ENCODE data around the gene LAG3.
A peak's percentile ranks its signal among the peaks of the same experiment; 100 is the strongest.

LAG3 gene

GRCh38 chr12:6772726-6773589 lies 638 bp downstream of the LAG3 start:
- no peak for DNase-seq

GRCh38 chr12:6773590-6774351 lies 1.5 kb downstream of the LAG3 start:
- DNase-seq: peak; percentile 53

GRCh38 chr12:6774499-6775062 lies 2.3 kb downstream of the LAG3 start:
- no peak for DNase-seq

- no peak for DNase-seq
Measured at GRCh38 chr12:6775185-6776174, 3.2 kb downstream of the LAG3 start.

GRCh38 chr12:6777386-6777785 lies 5.1 kb downstream of the LAG3 start:
- DNase-seq: no peak

GRCh38 chr12:6778217-6778573 lies 5.9 kb downstream of the LAG3 start:
- DNase-seq: no peak

- DNase-seq: peak; percentile 89
Measured at GRCh38 chr12:6778574-6779550, 6.5 kb downstream of the LAG3 start.

GRCh38 chr12:6779708-6780432 lies 7.5 kb downstream of the LAG3 start:
- DNase-seq: no peak

GRCh38 chr12:6780573-6780972 lies 8.3 kb downstream of the LAG3 start:
- no peak for DNase-seq

- no peak for DNase-seq
Measured at GRCh38 chr12:6782119-6782518, 9.8 kb downstream of the LAG3 start.

- no peak for DNase-seq
Measured at GRCh38 chr12:6782850-6783566, 10.7 kb downstream of the LAG3 start.

GRCh38 chr12:6783828-6784227 lies 11.5 kb downstream of the LAG3 start:
- no peak for DNase-seq

GRCh38 chr12:6784296-6784695 lies 12.0 kb downstream of the LAG3 start:
- no peak for DNase-seq

GRCh38 chr12:6784761-6785160 lies 12.4 kb downstream of the LAG3 start:
- DNase-seq: no peak

- DNase-seq: no peak
Measured at GRCh38 chr12:6786416-6787094, 14.2 kb downstream of the LAG3 start.

- DNase-seq: no peak
Measured at GRCh38 chr12:6787309-6787708, 15.0 kb downstream of the LAG3 start.

- peak; percentile 77 for DNase-seq
Measured at GRCh38 chr12:6788972-6789924, 16.9 kb downstream of the LAG3 start, which contains the start of gene CD4. Gene CD4 (plus strand): TSS chr12:6789528. CDS start chr12:6800139, 10,611 bp downstream.

All from activated naive CD4-positive, alpha-beta T cell treated with Interleukin-2 at 50 U/mL for 16 hours (primary cell).